ENCODE measurements around the gene HOXB2. TPM values are rescaled to one million over a fixed set of nuclear protein-coding genes. Genes with fewer than 3 reads are reported as not detected.

Gene HOXB2
- total and polyA plus RNA-seq, 9 of the 15 experiments (the other 6 are each of a cell fraction or from before 2014, with no cell fraction given): 2.1 to 97.7 (median 21.2) TPM

GRCh38 chr17:48500435-48501426 is 44.2 kb downstream of the HOXB2 start (continued):
- TF ChIP-seq SAFB2 (IDR thresholded peaks at IDR 0.05; ENCODE audit: borderline replicate concordance, low read depth, low read length, severe bottlenecking) (no peak), EP300 (IDR thresholded peaks at IDR 0.05; ENCODE audit: low read length) (peak; percentile 43), ZNF175 (CRISPR knock-in tag; IDR thresholded peaks at IDR 0.05; ENCODE audit: low read depth) (no peak), CC2D1A (IDR thresholded peaks at IDR 0.05) (no peak; the same call in 1 of the 2 replicates), ZC3H4 (CRISPR knock-in tag; IDR thresholded peaks at IDR 0.05; ENCODE audit: borderline replicate concordance) (no peak), ZNF12 (CRISPR knock-in tag; IDR thresholded peaks at IDR 0.05) (no peak), IRF9 (tag; IDR thresholded peaks at IDR 0.05) (no peak), ZNF644 (tag; IDR thresholded peaks at IDR 0.05; ENCODE audit: low read depth) (0 out of 2 replicates have a peak, but pooled peaks have one; percentile 42), SMARCC2 (IDR thresholded peaks at IDR 0.05; ENCODE audit: low read depth) (no peak), RHOXF2B (CRISPR knock-in tag; conservative IDR thresholded peaks at IDR 0.05) (no peak), TBP (optimal IDR thresholded peaks at IDR 0.05; ENCODE audit: low read depth, low read length) (no peak), HNRNPUL1 (IDR thresholded peaks at IDR 0.05; ENCODE audit: low read length) (no peak), TAF1 (IDR thresholded peaks at IDR 0.05; ENCODE audit: control insufficient read depth, extremely low read depth, insufficient read depth, low read length, severe bottlenecking) (no peak), ZNF75A (CRISPR knock-in tag; IDR thresholded peaks at IDR 0.05) (no peak), SRSF3 (IDR thresholded peaks at IDR 0.05; ENCODE audit: insufficient read depth, low read length) (no peak), ZNF586 (CRISPR knock-in tag; conservative IDR thresholded peaks at IDR 0.05) (no peak), KDM1A (IDR thresholded peaks at IDR 0.05) (peak; percentile 49 to 61), PURB (CRISPR knock-in tag; IDR thresholded peaks at IDR 0.05; ENCODE audit: low read depth) (no peak), KDM5B (IDR thresholded peaks at IDR 0.05; ENCODE audit: insufficient replicate concordance, low read depth, low read length) (no peak), TFAP4 (CRISPR knock-in tag; IDR thresholded peaks at IDR 0.05; ENCODE audit: borderline replicate concordance) (peak; percentile 92), FOXP4 (CRISPR knock-in tag; IDR thresholded peaks at IDR 0.05; ENCODE audit: borderline replicate concordance) (no peak), NCOR1 (IDR thresholded peaks at IDR 0.05) (peak; percentile 13; the same call in 1 of the 2 replicates)
